Left lung (tissue), 10 donors: ENCODE data around the gene RNU1-3. TPM values are rescaled to one million over a fixed set of nuclear protein-coding genes. Genes with fewer than 3 reads are reported as not detected.
A peak's percentile ranks its signal among the peaks of the same experiment; 100 is the strongest.
"Not testable (repeated sequence)": the region's sequence is repeated elsewhere in the genome, so short reads cannot be mapped to it uniquely, and the experiment has no call there.

ENCODE experiments used
- ATAC-seq: fragments of 200-7000 bp; cut with Tn5 transposase; one replicate; pipeline ENCODE4 v1.9.1; 2020; ENCODE audit warnings: moderate library complexity
- DNase-seq, 4 donors: peaks; one replicate each; pipeline ENCODE4 v3.0.0-alpha.2; 2013 to 2020
- H3K27ac ChIP-seq, 2 donors: fragments of 200-600 bp; sonication (generic) in 1 of 2; one replicate each; pipeline versions ENCODE4 v1.5.0 to v1.8.0; 2020 to 2021
- H3K27me3 ChIP-seq, 2 donors: fragments of 200-600 bp; sonication (generic) in 1 of 2; one replicate each; pipeline versions ENCODE4 v1.5.0 to v1.8.0; 2020 to 2021
- H3K36me3 ChIP-seq, 2 donors: fragments of 200-600 bp; sonication (generic) in 1 of 2; one replicate each; pipeline versions ENCODE4 v1.5.0 to v1.8.0; 2020 to 2021
- H3K4me1 ChIP-seq, 2 donors: fragments of 200-600 bp; one replicate each; pipeline ENCODE4 v1.8.0; 2021
- H3K4me3 ChIP-seq, 2 donors: fragments of 200-600 bp; sonication (generic) in 1 of 2; one replicate each; pipeline versions ENCODE4 v1.5.0 to v1.8.0; 2020 to 2021; ENCODE audit warnings: mild to moderate bottlenecking in 1 of 2
- H3K9me3 ChIP-seq, 2 donors: fragments of 200-600 bp; sonication (generic) in 1 of 2; one replicate each; pipeline versions ENCODE4 v1.5.0 to v1.8.0; 2020 to 2021
- intact Hi-C, 2 donors: fragments of 100-400 bp; cut with DNase I; formaldehyde crosslinking; loops; one replicate each; pipeline versions ENCODE4 v1.11.2 to v1.14.2; 2022
- polyA plus RNA-seq, 6 donors: library from polyadenylated mRNA; unstranded; fragments of 120-200 nt; gene quantifications; one replicate each; pipeline ENCODE4 v1.2.1, GENCODE V29; 2013; ENCODE audit not compliant: insufficient read length in 6 of 6
- total RNA-seq, 2 donors: library from RNA; stranded (reverse); fragmentation: NEBNext Ultra II Directional; extraction: Animal tissue kit (Norgen Biotek cat#: 25700); gene quantifications; one replicate each; pipeline ENCODE4 v1.2.1, GENCODE V29; 2021
- TF ChIP-seq, protein P1 (sequence below), 2 donors: fragments of 200-600 bp; sonication (generic) in 1 of 2; IDR thresholded peaks; one replicate each; pipeline versions ENCODE4 v1.5.0 to v1.8.0; 2021; ENCODE audit warnings: antibody characterized with exemption in 2 of 2
- donor health status: DM: no; HTN: yes; CAD: no.
- donor health status: DM: no; HTN: no; CAD: no.

Gene RNU1-3
- total and polyA plus RNA-seq, 8 donors: 1.5 to 3,444 (median 2.8) TPM

DNA sequence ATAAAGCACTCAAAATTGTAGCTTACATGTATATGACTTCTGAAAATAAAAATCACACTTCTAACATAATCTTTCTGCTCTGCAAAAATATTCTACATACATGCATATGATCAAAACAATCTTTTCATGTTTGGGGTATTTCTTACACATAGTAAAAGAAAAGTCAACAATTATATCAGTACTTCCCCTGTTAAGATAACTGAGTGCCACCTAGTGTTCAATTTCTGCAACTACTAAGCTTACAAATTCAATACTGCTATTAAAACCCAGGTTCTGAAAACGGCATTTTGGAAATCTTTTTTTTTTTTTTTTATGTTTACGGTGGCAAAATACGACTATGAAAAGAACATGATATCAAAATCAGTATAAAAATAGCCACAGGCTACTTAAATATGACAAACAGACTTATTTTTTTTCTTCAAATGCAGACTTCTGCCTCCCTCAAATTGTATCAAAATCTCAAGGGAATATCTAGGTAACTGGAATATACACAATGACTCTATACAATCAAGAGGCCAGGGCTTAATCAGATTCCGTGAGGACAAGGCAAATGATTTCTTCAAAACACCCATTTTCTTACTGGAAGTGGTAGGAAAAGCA lies 18.1 kb upstream of the RNU1-3 start:
- H3K4me1 ChIP-seq, H3K36me3 ChIP-seq, H3K4me3 ChIP-seq, H3K27ac ChIP-seq, intact Hi-C loops, DNase-seq, H3K9me3 ChIP-seq: not testable (repeated sequence)
- TF ChIP-seq, protein P1, sequence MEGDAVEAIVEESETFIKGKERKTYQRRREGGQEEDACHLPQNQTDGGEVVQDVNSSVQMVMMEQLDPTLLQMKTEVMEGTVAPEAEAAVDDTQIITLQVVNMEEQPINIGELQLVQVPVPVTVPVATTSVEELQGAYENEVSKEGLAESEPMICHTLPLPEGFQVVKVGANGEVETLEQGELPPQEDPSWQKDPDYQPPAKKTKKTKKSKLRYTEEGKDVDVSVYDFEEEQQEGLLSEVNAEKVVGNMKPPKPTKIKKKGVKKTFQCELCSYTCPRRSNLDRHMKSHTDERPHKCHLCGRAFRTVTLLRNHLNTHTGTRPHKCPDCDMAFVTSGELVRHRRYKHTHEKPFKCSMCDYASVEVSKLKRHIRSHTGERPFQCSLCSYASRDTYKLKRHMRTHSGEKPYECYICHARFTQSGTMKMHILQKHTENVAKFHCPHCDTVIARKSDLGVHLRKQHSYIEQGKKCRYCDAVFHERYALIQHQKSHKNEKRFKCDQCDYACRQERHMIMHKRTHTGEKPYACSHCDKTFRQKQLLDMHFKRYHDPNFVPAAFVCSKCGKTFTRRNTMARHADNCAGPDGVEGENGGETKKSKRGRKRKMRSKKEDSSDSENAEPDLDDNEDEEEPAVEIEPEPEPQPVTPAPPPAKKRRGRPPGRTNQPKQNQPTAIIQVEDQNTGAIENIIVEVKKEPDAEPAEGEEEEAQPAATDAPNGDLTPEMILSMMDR (IDR thresholded peaks at IDR 0.05): peak in 1 of 2 donors; percentile 41
- H3K27me3 ChIP-seq: peaks cover 0 to 17% of the 10 kb centered on the region in 2 donors
- peak; percentile 78 for ATAC-seq

GRCh38 chr1:16684152-16684551 lies 17.4 kb upstream of the RNU1-3 start:
- ATAC-seq, DNase-seq, H3K9me3 ChIP-seq, intact Hi-C loops, H3K4me1 ChIP-seq, H3K27ac ChIP-seq, H3K36me3 ChIP-seq, H3K4me3 ChIP-seq: not testable (repeated sequence)
- H3K27me3 ChIP-seq: peaks cover 0 to 17% of the 10 kb centered on the region in 2 donors

- ATAC-seq, H3K27ac ChIP-seq, intact Hi-C loops: not testable (repeated sequence)
These were observed 16.1 kb upstream of the RNU1-3 start for GRCh38 chr1:16682803-16683202.

DNA sequence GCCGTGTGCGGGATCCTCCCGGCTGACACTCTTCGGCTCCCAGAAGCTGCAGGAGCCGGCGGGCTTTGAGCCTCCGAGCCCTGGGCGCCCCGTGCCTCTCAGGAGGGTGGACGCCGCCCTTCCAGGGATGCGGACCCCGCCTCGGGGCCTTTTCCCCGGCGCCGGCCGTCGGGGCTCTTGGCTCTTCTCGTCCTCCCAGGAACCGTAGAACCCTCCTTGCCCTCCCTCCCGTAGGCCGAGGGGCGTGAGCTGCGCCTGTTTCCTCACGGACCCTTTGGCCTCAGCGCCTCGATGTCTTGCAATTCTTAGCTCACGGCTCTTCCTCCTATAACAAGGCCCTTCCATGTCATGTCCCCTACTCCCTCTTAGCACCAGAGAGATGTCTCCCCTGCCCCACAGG lies 13.6 kb upstream of the RNU1-3 start:
- DNase-seq: peak in 1 of 4 donors; percentile 57
- H3K36me3 ChIP-seq, intact Hi-C loops, H3K27ac ChIP-seq, ATAC-seq, H3K9me3 ChIP-seq, H3K4me3 ChIP-seq, H3K4me1 ChIP-seq: not testable (repeated sequence)
- H3K27me3 ChIP-seq: peaks cover 0 to 12% of the 10 kb centered on the region in 2 donors

More at GRCh38 chr1:16682803-16683202, 16.1 kb upstream of the RNU1-3 start:
- H3K9me3 ChIP-seq, H3K36me3 ChIP-seq, H3K4me1 ChIP-seq, H3K4me3 ChIP-seq, DNase-seq: not testable (repeated sequence)
- peaks cover 0 to 25% of the 10 kb centered on the region in 2 donors for H3K27me3 ChIP-seq

- Histone ChIP-seq H3K4me1 (no peaks in the 10 kb centered on the region), H3K27ac (no peak overlapping the region), H3K27me3 (peaks cover 0 to 12% of the 10 kb centered on the region in 2 donors), H3K4me3 (no peak overlapping the region), H3K9me3 (no peaks in the 10 kb centered on the region), H3K36me3 (no peaks in the 10 kb centered on the region)
- DNase-seq (peak in 1 of 4 donors; percentile 60), ATAC-seq (peak; percentile 66)
- TF ChIP-seq, protein P1 (IDR thresholded peaks at IDR 0.05): no peak
- intact Hi-C loops: no loop called here
These were observed 11.0 kb upstream of the RNU1-3 start for GRCh38 chr1:16677552-16678431.

- H3K4me1 ChIP-seq, intact Hi-C loops, ATAC-seq, H3K36me3 ChIP-seq, H3K27ac ChIP-seq, H3K9me3 ChIP-seq, H3K4me3 ChIP-seq: not testable (repeated sequence)
- DNase-seq: peak in 1 of 4 donors; percentile 28
- peaks cover 0 to 12% of the 10 kb centered on the region in 2 donors for H3K27me3 ChIP-seq
These were observed 10.1 kb upstream of the RNU1-3 start for GRCh38 chr1:16676661-16677523.

DNA sequence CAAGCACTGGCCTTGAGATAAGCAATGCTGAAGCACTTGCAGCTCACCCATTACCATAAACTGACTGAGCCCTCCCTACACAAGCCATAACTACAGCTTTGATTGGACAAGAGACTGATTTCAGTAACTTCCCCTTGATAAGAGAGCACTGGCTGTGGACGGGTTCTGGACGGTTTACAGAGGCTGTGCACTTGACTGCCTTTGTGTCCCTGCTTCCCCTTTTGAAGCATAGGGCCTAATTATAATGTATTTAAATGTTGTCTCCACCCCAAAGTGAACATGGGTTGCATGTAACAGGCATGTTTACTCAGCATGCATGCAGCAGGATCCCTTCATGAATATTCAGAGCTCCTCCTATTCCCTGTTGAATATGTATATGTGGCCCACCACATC lies 8.4 kb upstream of the RNU1-3 start:
- ATAC-seq, H3K9me3 ChIP-seq, DNase-seq, intact Hi-C loops, H3K27ac ChIP-seq, H3K4me1 ChIP-seq, H3K4me3 ChIP-seq, H3K36me3 ChIP-seq: not testable (repeated sequence)
- H3K27me3 ChIP-seq: peaks cover 0 to 12% of the 10 kb centered on the region in 2 donors

DNA sequence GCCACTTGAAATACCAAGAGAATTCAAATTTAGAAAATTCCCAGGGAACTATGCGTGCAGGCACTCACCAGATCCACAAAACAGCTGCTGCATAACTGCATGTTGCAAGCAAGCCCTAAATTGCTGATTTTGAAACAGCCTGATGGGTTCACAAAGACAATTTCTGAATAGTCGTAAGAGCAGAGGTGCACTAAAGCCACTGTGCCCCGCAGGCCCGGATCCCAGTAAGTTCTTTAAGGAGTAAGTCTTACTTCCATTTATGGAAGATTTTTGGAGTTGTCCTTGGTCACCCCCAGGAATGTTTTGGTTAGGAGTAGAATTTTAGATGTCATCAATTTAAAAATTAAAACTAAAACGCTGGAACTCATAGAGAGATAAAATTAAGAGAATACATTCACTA lies 7.2 kb upstream of the RNU1-3 start:
- intact Hi-C loops, ATAC-seq, H3K9me3 ChIP-seq, H3K36me3 ChIP-seq, H3K4me3 ChIP-seq, H3K4me1 ChIP-seq, H3K27ac ChIP-seq: not testable (repeated sequence)
- H3K27me3 ChIP-seq: peaks cover 0 to 12% of the 10 kb centered on the region in 2 donors
- peak in 1 of 4 donors; percentile 64 for DNase-seq

DNA sequence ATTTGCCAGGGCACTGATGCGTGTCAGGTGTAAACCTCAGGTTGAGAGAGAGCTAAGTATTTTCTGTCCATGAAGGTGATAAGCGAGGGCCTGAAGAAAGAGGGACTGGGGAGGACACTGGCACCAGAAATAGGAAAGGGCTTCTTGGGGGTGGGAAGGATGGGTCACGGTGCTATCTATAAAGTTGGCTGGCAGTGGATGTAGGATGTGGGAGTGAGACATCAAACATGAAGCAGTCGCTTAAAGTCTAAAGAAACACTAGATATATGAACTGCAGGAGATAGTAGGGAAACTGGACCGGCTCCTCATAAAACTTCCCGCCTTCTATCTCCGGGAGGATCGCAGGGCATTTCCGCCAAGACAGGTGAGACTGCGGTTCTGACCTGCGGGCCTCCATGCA lies 912 bp downstream of the RNU1-3 start:
- ATAC-seq, H3K4me3 ChIP-seq, intact Hi-C loops, H3K9me3 ChIP-seq, H3K4me1 ChIP-seq, H3K27ac ChIP-seq, H3K27me3 ChIP-seq, DNase-seq, H3K36me3 ChIP-seq: not testable (repeated sequence)

DNA sequence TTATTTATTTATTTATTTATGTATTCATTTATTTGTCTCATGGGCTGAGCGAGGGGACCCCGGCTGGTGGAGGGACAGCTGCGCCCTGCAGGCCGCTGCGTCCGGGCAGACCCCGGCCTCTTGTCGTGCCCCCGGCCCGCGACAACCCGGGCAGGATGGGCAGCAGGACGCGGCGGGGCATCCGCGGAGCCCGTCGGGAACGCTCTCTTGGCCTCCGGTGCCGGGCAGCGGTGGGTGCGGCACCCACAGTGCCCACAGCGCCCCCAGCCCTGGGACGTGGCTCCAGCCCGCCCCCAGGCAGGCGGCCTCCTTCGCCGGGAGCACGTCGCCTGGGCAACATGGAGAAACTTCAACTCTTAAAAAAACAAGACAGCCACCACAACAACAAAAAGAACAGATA lies 8.5 kb downstream of the RNU1-3 start:
- H3K27ac ChIP-seq, H3K9me3 ChIP-seq, intact Hi-C loops, H3K36me3 ChIP-seq, H3K27me3 ChIP-seq, DNase-seq, H3K4me3 ChIP-seq, H3K4me1 ChIP-seq: not testable (repeated sequence)
- peak; percentile 34 for ATAC-seq
